WTC11 (cell line): Measurements from ENCODE around the gene ZNF341. TPM values are rescaled to one million over a fixed set of nuclear protein-coding genes. Genes with fewer than 3 reads are reported as not detected.
A peak's percentile ranks its signal among the peaks of the same experiment; 100 is the strongest.

Source experiments
- ATAC-seq: fragments of 200-7000 bp; cut with Tn5 transposase; 2 replicates; pipeline ENCODE4 v1.10.0; 2021; ENCODE audit warnings: mild to moderate bottlenecking, moderate library complexity
- CTCF ChIA-PET: fragments of 300-600 bp; sonication (Branson Sonifier 250); formaldehyde crosslinking; loops from one replicate; lab custom pipeline; 2021; ENCODE audit warnings: antibody characterized with exemption; lab: Charles Lee
- POLR2A ChIA-PET: fragments of 350-600 bp; sonication (Branson Sonifier 250); formaldehyde crosslinking; loops from one replicate; lab custom pipeline; 2021; ENCODE audit warnings: antibody characterized with exemption; lab: Charles Lee
- DNase-seq: peaks from one replicate; pipeline ENCODE4 v3.0.0; 2021; ENCODE audit warnings: low spot score
- H3K27ac Mint-ChIP-seq: 2 replicates; pipeline ENCODE4 v1.8.0; 2021; ENCODE audit warnings: mixed read lengths
- H3K27me3 Mint-ChIP-seq: 2 replicates; pipeline ENCODE4 v1.8.0; 2021; ENCODE audit warnings: low read depth, mild to moderate bottlenecking, moderate library complexity, mixed read lengths
- H3K36me3 Mint-ChIP-seq: 2 replicates; pipeline ENCODE4 v1.8.0; 2021; ENCODE audit warnings: mixed read lengths
- H3K4me1 Mint-ChIP-seq: 2 replicates; pipeline ENCODE4 v1.8.0; 2022; ENCODE audit warnings: mixed read lengths
- H3K4me3 Mint-ChIP-seq: 2 replicates; pipeline ENCODE4 v1.8.0; 2021; ENCODE audit warnings: mild to moderate bottlenecking, moderate library complexity, mixed read lengths
- H3K9me3 Mint-ChIP-seq: 2 replicates; pipeline ENCODE4 v1.8.0; 2021; ENCODE audit warnings: mixed read lengths
- GRHL2 ChIP-seq: fragments of 250-450 bp; sonication (Bioruptor Pico); IDR thresholded peaks from 2 replicates; pipeline ENCODE4 v1.8.0; 2022; ENCODE audit warnings: mild to moderate bottlenecking, moderate library complexity; ENCODE audit not compliant: insufficient replicate concordance, severe bottlenecking
- IRF2 ChIP-seq: sonication (generic); formaldehyde crosslinking; IDR thresholded peaks from 2 replicates; pipeline ENCODE4 v1.8.0; 2022; ENCODE audit warnings: low read depth, missing genetic modification reagents, borderline replicate concordance
- MXD4 ChIP-seq: fragments of 250-450 bp; sonication (Bioruptor Pico); IDR thresholded peaks from 2 replicates; pipeline ENCODE4 v1.8.0; 2021; ENCODE audit warnings: mild to moderate bottlenecking, moderate library complexity, borderline replicate concordance
- NFATC4 ChIP-seq: fragments of 250-450 bp; sonication (Bioruptor Pico); IDR thresholded peaks from 2 replicates; pipeline ENCODE4 v1.9.0; 2021; ENCODE audit warnings: mild to moderate bottlenecking
- SMAD4 ChIP-seq: sonication (generic); formaldehyde crosslinking; IDR thresholded peaks from 2 replicates; pipeline ENCODE4 v1.8.0; 2022; ENCODE audit warnings: mild to moderate bottlenecking, missing genetic modification reagents
- SP1 ChIP-seq: sonication (generic); formaldehyde crosslinking; conservative IDR thresholded peaks from 2 replicates; pipeline ENCODE4 v1.8.1; 2022; ENCODE audit warnings: missing genetic modification reagents
- TEAD4 ChIP-seq: sonication (generic); formaldehyde crosslinking; IDR thresholded peaks from 2 replicates; pipeline ENCODE4 v1.8.0; 2022; ENCODE audit warnings: mild to moderate bottlenecking, missing genetic modification reagents
- total RNA-seq: library from RNA; stranded (reverse); gene quantifications from 3 replicates; pipeline ENCODE4 v1.2.3, GENCODE V29; 2021
- TF ChIP-seq, protein P1 (sequence below): fragments of 250-450 bp; sonication (Bioruptor Pico); IDR thresholded peaks from 2 replicates; pipeline ENCODE4 v1.9.0; 2021; ENCODE audit warnings: moderate library complexity, mild to moderate bottlenecking, inconsistent platforms, borderline replicate concordance
- TF ChIP-seq, protein P2 (sequence below): sonication (generic); formaldehyde crosslinking; IDR thresholded peaks from 2 replicates; pipeline ENCODE4 v1.8.1; 2023; ENCODE audit warnings: mild to moderate bottlenecking, missing genetic modification reagents
- TF ChIP-seq, protein P3 (sequence below): fragments of 250-450 bp; sonication (Bioruptor Pico); IDR thresholded peaks from 2 replicates; pipeline ENCODE4 v1.9.0; 2021; ENCODE audit warnings: mild to moderate bottlenecking, borderline replicate concordance
- TF ChIP-seq, protein P4 (sequence below): sonication (generic); formaldehyde crosslinking; IDR thresholded peaks from 2 replicates; pipeline ENCODE4 v1.8.1; 2023; ENCODE audit warnings: mild to moderate bottlenecking, missing genetic modification reagents, moderate library complexity
- TF ChIP-seq, protein P5 (sequence below): sonication (generic); formaldehyde crosslinking; IDR thresholded peaks from 2 replicates; pipeline ENCODE4 v1.8.1; 2022; ENCODE audit warnings: mild to moderate bottlenecking, missing genetic modification reagents, moderate library complexity, borderline replicate concordance

ZNF341 gene
- total RNA-seq, 1 experiment from 2014 or later, result 9.6 TPM

DNA sequence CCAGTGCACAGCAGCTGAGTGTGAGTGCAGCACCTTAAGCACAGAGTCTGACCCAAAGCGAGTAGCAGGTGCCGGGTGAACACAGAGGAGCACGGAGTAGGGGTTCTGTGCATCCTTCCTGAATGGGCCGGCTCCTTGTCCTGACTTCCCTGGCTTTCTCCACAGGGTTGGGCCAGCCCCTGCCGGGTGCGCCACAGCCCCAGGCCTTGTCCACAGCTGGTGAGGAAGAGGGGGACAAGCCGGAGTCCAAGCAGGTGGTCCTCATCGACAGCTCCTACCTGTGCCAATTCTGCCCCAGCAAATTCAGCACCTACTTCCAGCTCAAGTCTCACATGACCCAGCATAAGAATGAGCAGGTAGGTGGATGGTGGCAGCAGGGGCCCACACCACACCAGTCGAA lies 34.9 kb downstream of the ZNF341 start (continued):
- TF ChIP-seq, protein P1, sequence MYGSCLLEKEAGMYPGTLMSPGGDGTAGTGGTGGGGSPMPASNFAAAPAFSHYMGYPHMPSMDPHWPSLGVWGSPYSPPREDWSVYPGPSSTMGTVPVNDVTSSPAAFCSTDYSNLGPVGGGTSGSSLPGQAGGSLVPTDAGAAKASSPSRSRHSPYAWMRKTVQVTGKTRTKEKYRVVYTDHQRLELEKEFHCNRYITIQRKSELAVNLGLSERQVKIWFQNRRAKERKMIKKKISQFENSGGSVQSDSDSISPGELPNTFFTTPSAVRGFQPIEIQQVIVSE, result no peak
- TF ChIP-seq GRHL2, result no peak

DNA sequence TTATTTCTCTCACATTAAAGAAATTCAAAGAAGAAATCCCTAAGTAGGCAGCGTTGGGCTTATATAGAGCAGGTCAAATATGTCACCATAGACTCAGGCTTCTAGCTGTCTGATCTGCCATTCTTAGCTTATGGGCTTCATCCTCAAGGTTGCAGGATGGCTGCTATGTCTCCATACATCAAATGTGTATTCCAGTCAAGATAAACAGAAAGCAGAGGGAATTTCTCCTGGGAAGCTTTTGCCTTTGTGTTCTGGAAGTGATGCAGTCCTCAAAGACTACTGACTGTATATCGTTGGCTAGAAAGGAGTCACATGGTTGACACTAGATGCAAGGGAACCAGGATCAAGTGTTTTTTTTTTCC lies 36.0 kb downstream of the ZNF341 start:
- H3K27me3 Mint-ChIP-seq, result no peaks in the 10 kb centered on the region
- H3K36me3 Mint-ChIP-seq, result peaks cover 9% of the 10 kb centered on the region
- no peak for ATAC-seq
- ChIA-PET CTCF (no interaction called here), POLR2A (no interaction called here)
- H3K4me3 Mint-ChIP-seq, result no peak overlapping the region
- no peak for DNase-seq
- TF ChIP-seq SP1 (CRISPR knock-in tag) (no peak), NFATC4 (CRISPR knock-in tag) (no peak), SMAD4 (CRISPR knock-in tag) (no peak), TEAD4 (CRISPR knock-in tag) (no peak), MXD4 (CRISPR knock-in tag) (no peak), GRHL2 (no peak)
- TF ChIP-seq, protein P2, sequence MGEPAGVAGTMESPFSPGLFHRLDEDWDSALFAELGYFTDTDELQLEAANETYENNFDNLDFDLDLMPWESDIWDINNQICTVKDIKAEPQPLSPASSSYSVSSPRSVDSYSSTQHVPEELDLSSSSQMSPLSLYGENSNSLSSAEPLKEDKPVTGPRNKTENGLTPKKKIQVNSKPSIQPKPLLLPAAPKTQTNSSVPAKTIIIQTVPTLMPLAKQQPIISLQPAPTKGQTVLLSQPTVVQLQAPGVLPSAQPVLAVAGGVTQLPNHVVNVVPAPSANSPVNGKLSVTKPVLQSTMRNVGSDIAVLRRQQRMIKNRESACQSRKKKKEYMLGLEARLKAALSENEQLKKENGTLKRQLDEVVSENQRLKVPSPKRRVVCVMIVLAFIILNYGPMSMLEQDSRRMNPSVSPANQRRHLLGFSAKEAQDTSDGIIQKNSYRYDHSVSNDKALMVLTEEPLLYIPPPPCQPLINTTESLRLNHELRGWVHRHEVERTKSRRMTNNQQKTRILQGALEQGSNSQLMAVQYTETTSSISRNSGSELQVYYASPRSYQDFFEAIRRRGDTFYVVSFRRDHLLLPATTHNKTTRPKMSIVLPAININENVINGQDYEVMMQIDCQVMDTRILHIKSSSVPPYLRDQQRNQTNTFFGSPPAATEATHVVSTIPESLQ, result no peak
- TF ChIP-seq, protein P3, sequence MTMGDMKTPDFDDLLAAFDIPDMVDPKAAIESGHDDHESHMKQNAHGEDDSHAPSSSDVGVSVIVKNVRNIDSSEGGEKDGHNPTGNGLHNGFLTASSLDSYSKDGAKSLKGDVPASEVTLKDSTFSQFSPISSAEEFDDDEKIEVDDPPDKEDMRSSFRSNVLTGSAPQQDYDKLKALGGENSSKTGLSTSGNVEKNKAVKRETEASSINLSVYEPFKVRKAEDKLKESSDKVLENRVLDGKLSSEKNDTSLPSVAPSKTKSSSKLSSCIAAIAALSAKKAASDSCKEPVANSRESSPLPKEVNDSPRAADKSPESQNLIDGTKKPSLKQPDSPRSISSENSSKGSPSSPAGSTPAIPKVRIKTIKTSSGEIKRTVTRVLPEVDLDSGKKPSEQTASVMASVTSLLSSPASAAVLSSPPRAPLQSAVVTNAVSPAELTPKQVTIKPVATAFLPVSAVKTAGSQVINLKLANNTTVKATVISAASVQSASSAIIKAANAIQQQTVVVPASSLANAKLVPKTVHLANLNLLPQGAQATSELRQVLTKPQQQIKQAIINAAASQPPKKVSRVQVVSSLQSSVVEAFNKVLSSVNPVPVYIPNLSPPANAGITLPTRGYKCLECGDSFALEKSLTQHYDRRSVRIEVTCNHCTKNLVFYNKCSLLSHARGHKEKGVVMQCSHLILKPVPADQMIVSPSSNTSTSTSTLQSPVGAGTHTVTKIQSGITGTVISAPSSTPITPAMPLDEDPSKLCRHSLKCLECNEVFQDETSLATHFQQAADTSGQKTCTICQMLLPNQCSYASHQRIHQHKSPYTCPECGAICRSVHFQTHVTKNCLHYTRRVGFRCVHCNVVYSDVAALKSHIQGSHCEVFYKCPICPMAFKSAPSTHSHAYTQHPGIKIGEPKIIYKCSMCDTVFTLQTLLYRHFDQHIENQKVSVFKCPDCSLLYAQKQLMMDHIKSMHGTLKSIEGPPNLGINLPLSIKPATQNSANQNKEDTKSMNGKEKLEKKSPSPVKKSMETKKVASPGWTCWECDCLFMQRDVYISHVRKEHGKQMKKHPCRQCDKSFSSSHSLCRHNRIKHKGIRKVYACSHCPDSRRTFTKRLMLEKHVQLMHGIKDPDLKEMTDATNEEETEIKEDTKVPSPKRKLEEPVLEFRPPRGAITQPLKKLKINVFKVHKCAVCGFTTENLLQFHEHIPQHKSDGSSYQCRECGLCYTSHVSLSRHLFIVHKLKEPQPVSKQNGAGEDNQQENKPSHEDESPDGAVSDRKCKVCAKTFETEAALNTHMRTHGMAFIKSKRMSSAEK, result no peak
- H3K27ac Mint-ChIP-seq, result no peak overlapping the region
- H3K9me3 Mint-ChIP-seq, result no peaks in the 10 kb centered on the region
- peaks cover 7% of the 10 kb centered on the region for H3K4me1 Mint-ChIP-seq

DNA sequence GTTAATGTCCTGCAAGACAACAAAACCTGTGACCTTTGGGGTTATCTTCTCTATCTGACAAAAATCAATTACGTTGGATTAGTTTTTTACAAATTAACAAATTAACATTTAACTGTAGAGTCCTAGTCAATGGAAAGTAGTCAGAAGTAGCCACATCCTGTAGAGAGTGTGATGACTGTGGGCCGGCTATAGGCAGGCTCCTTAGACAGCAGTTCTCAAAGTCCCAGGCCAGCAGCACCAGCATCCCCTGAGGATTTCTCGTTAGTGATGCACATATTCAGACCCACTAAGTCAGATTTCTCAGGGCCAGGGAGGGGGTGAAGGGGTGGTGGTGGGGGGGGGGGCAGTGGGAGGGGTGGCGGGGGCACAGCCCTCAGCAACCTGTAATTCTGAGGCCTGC lies 37.2 kb downstream of the ZNF341 start:
- H3K27ac Mint-ChIP-seq, result no peak overlapping the region
- POLR2A ChIA-PET, result no interaction called here
- TF ChIP-seq, protein P4, sequence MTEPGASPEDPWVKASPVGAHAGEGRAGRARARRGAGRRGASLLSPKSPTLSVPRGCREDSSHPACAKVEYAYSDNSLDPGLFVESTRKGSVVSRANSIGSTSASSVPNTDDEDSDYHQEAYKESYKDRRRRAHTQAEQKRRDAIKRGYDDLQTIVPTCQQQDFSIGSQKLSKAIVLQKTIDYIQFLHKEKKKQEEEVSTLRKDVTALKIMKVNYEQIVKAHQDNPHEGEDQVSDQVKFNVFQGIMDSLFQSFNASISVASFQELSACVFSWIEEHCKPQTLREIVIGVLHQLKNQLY (CRISPR knock-in tag), result no peak
- no peak for TF ChIP-seq IRF2 (CRISPR knock-in tag)
- CTCF ChIA-PET, result no interaction called here
- no peaks in the 10 kb centered on the region for H3K9me3 Mint-ChIP-seq
- H3K4me3 Mint-ChIP-seq, result no peak overlapping the region
- no peaks in the 10 kb centered on the region for H3K27me3 Mint-ChIP-seq
- H3K4me1 Mint-ChIP-seq, result peaks cover 7% of the 10 kb centered on the region
- ATAC-seq, result peak; percentile 47
- peaks cover 9% of the 10 kb centered on the region for H3K36me3 Mint-ChIP-seq
- DNase-seq, result no peak

DNA sequence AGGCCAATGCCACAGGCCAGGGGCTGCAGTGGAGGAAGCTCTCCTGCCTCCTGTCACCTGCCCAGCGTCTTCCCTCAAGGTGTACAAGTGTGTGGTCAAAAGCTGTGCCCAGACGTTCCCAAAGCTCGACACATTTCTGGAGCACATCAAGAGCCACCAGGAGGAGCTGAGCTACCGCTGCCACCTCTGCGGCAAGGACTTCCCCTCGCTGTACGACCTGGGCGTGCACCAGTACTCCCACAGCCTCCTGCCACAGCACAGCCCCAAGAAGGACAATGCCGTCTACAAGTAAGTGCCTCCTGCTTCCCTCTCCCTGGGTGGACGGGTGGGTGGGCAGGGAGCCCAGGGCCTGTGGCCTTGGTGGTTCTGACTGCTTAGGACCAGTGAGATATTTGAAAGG lies 38.2 kb downstream of the ZNF341 start:
- Mint-ChIP-seq H3K36me3 (peaks cover 9% of the 10 kb centered on the region), H3K4me3 (no peak overlapping the region), H3K27ac (no peak overlapping the region)
- POLR2A ChIA-PET, result no interaction called here
- no peak for DNase-seq
- CTCF ChIA-PET, result interaction anchor here (1.1 kb wide), 1 partner anchor 22 kb away, joined by 3 read pairs; no protein-coding TSS in a partner anchor
- TF ChIP-seq, protein P5, sequence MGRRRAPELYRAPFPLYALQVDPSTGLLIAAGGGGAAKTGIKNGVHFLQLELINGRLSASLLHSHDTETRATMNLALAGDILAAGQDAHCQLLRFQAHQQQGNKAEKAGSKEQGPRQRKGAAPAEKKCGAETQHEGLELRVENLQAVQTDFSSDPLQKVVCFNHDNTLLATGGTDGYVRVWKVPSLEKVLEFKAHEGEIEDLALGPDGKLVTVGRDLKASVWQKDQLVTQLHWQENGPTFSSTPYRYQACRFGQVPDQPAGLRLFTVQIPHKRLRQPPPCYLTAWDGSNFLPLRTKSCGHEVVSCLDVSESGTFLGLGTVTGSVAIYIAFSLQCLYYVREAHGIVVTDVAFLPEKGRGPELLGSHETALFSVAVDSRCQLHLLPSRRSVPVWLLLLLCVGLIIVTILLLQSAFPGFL (CRISPR knock-in tag), result no peak
- TF ChIP-seq, all 79 proteins: peak for 0
- no peaks in the 10 kb centered on the region for H3K9me3 Mint-ChIP-seq
- H3K4me1 Mint-ChIP-seq, result peaks cover 7% of the 10 kb centered on the region
- ATAC-seq, result no peak
- no peaks in the 10 kb centered on the region for H3K27me3 Mint-ChIP-seq
